ENCODE measurements around the gene TOGARAM1. TPM values are rescaled to one million over a fixed set of nuclear protein-coding genes. Genes with fewer than 3 reads are reported as not detected.

TOGARAM1 gene
- total and polyA plus RNA-seq, 2 donors (not counting 3 experiments of a cell fraction or from before 2014, with no cell fraction given): 4.2 to 13.8 TPM

DNA sequence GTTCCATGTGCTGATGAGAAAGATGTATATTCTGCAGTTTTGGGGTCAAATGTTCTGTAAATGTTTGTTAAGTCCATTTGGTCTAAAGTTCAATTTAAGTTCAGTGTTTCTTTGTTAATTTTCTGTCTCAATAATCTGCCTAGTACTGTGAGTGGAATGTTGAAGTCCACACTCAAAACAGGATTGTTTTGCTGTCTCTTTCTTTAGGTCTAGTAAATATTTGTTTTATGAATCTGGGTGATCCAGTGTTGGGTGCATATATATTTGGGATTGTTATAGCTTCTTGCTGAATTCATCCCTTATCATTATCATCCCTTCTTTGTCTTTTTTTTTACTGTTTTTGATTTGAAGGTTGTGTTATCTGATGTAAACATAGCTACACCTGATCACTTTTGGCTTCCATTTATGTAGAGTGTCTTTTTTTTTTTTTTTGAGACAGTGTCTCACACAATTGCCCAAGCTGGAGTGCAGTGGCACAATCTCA, 95.9 kb downstream of the TOGARAM1 start:
- FAIRE-seq (no peak), DNase-seq (ENCODE audit: low read depth, low spot score) (no peak)
- no peaks in the 10 kb centered on the region for H3K27me3 ChIP-seq (ENCODE audit: control insufficient read depth in 2 of 2, insufficient read depth in 2 of 2, low read length in 2 of 2)
- no TSS peak for BruUV-seq (replicated peaks)
- H4K20me1 ChIP-seq (replicated peaks; ENCODE audit: control insufficient read depth, extremely low read depth, insufficient read depth, low read length): no peaks in the 10 kb centered on the region
- H3K4me2 ChIP-seq (ENCODE audit: insufficient read depth, low read length): no peak overlapping the region
- CTCF ChIA-PET: interaction anchor here (0.7 to 2.0 kb wide), 3 partner anchors 8 to 32 kb away, joined by 3 to 4 read pairs (median 3); no protein-coding TSS in a partner anchor
- no peaks in the 10 kb centered on the region for H3K9me3 ChIP-seq (replicated peaks; ENCODE audit: control insufficient read depth, insufficient read depth, low read length)
- dilution Hi-C loops (cut with MboI; ENCODE audit: extremely low pct_ligation_motif_present, low sequenced_read_pairs) (no loop called here), intact Hi-C loops (cut with micrococcal nuclease) (no loop called here)
- H3K4me1 ChIP-seq (ENCODE audit: control insufficient read depth, extremely low read depth, insufficient read depth, low read length): no peaks in the 10 kb centered on the region
- H3K27ac ChIP-seq (ENCODE audit: insufficient read depth, low read depth, low read length): no peak overlapping the region
- no peak overlapping the region for H3K9ac ChIP-seq (replicated peaks; ENCODE audit: extremely low read depth, insufficient read depth, low read length)
- H3K4me3 ChIP-seq (replicated peaks in 1 of 3; ENCODE audit: insufficient read depth in 1 of 3, low read depth in 1 of 3, low read length in 3 of 3): no peak overlapping the region
- H3K36me3 ChIP-seq (ENCODE audit: control insufficient read depth in 2 of 2, extremely low read depth in 1 of 2, insufficient read depth in 2 of 2, low read length in 2 of 2): no peaks in the 10 kb centered on the region
- no peaks in the 10 kb centered on the region for H3K9me1 ChIP-seq (replicated peaks; ENCODE audit: control insufficient read depth, extremely low read depth, insufficient read depth, low read length)
- H2AFZ ChIP-seq (ENCODE audit: low read depth, low read length): no peak overlapping the region
- peaks cover 2% of the 10 kb centered on the region for H3K79me2 ChIP-seq (ENCODE audit: control insufficient read depth, insufficient read depth, low read length)
- TF ChIP-seq POLR2A (IDR thresholded peaks at IDR 0.05; ENCODE audit: low read depth, low read length) (no peak), POLR2AphosphoS5 (IDR thresholded peaks at IDR 0.05; ENCODE audit: insufficient read depth, low read depth, low read length) (no peak), EZH2 (IDR thresholded peaks at IDR 0.05; ENCODE audit: borderline replicate concordance, low read depth, low read length, severe bottlenecking) (no peak)
- TF ChIP-seq, protein P1, sequence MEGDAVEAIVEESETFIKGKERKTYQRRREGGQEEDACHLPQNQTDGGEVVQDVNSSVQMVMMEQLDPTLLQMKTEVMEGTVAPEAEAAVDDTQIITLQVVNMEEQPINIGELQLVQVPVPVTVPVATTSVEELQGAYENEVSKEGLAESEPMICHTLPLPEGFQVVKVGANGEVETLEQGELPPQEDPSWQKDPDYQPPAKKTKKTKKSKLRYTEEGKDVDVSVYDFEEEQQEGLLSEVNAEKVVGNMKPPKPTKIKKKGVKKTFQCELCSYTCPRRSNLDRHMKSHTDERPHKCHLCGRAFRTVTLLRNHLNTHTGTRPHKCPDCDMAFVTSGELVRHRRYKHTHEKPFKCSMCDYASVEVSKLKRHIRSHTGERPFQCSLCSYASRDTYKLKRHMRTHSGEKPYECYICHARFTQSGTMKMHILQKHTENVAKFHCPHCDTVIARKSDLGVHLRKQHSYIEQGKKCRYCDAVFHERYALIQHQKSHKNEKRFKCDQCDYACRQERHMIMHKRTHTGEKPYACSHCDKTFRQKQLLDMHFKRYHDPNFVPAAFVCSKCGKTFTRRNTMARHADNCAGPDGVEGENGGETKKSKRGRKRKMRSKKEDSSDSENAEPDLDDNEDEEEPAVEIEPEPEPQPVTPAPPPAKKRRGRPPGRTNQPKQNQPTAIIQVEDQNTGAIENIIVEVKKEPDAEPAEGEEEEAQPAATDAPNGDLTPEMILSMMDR (IDR thresholded peaks at IDR 0.05; ENCODE audit: extremely low read depth in 1 of 2, insufficient read depth in 1 of 2, low read depth in 1 of 2, low read length in 2 of 2): no peak
- POLR2A ChIA-PET: no interaction called here

GRCh38 chr14:45060551-45060950, 98.6 kb downstream of the TOGARAM1 start:
- H3K4me3 ChIP-seq (replicated peaks in 1 of 3; ENCODE audit: insufficient read depth in 1 of 3, low read depth in 1 of 3, low read length in 3 of 3): no peak overlapping the region
- BruUV-seq (replicated peaks): no TSS peak
- dilution Hi-C loops (cut with MboI; ENCODE audit: extremely low pct_ligation_motif_present, low sequenced_read_pairs) (no loop called here), intact Hi-C loops (cut with micrococcal nuclease) (no loop called here)
- no peaks in the 10 kb centered on the region for H3K9me1 ChIP-seq (replicated peaks; ENCODE audit: control insufficient read depth, extremely low read depth, insufficient read depth, low read length)
- POLR2A ChIA-PET: no interaction called here
- no peak overlapping the region for H3K9ac ChIP-seq (replicated peaks; ENCODE audit: extremely low read depth, insufficient read depth, low read length)
- H3K9me3 ChIP-seq (replicated peaks; ENCODE audit: control insufficient read depth, insufficient read depth, low read length): no peaks in the 10 kb centered on the region
- no peaks in the 10 kb centered on the region for H3K36me3 ChIP-seq (ENCODE audit: control insufficient read depth in 2 of 2, extremely low read depth in 1 of 2, insufficient read depth in 2 of 2, low read length in 2 of 2)
- no peak for DNase-seq (ENCODE audit: low read depth, low spot score)
- H3K4me1 ChIP-seq (ENCODE audit: control insufficient read depth, extremely low read depth, insufficient read depth, low read length): no peaks in the 10 kb centered on the region
- H4K20me1 ChIP-seq (replicated peaks; ENCODE audit: control insufficient read depth, extremely low read depth, insufficient read depth, low read length): no peaks in the 10 kb centered on the region
- H3K27me3 ChIP-seq (ENCODE audit: control insufficient read depth in 2 of 2, insufficient read depth in 2 of 2, low read length in 2 of 2): no peaks in the 10 kb centered on the region
- H3K4me2 ChIP-seq (ENCODE audit: insufficient read depth, low read length): no peak overlapping the region
- TF ChIP-seq MYC (IDR thresholded peaks at IDR 0.05; ENCODE audit: low read depth, low read length) (no peak), POLR2A (IDR thresholded peaks at IDR 0.05; ENCODE audit: low read depth, low read length) (no peak), JUN (IDR thresholded peaks at IDR 0.05; ENCODE audit: borderline replicate concordance, insufficient read depth, insufficient read length, low read depth) (no peak), EZH2 (IDR thresholded peaks at IDR 0.05; ENCODE audit: borderline replicate concordance, low read depth, low read length, severe bottlenecking) (no peak), FOS (IDR thresholded peaks at IDR 0.05; ENCODE audit: borderline replicate concordance, insufficient read depth, low read length) (no peak), POLR2AphosphoS5 (IDR thresholded peaks at IDR 0.05; ENCODE audit: insufficient read depth, low read depth, low read length) (no peak), GATA2 (IDR thresholded peaks at IDR 0.05; ENCODE audit: insufficient read depth, insufficient read length, low read depth, low read length) (no peak), MAX (IDR thresholded peaks at IDR 0.05; ENCODE audit: insufficient read depth, insufficient read length) (no peak)
- TF ChIP-seq, protein P1 (IDR thresholded peaks at IDR 0.05; ENCODE audit: extremely low read depth in 1 of 2, insufficient read depth in 1 of 2, low read depth in 1 of 2, low read length in 2 of 2): no peak
- H3K27ac ChIP-seq (ENCODE audit: insufficient read depth, low read depth, low read length): no peak overlapping the region
- H2AFZ ChIP-seq (ENCODE audit: low read depth, low read length): no peak overlapping the region
- peaks cover 3% of the 10 kb centered on the region for H3K79me2 ChIP-seq (ENCODE audit: control insufficient read depth, insufficient read depth, low read length)
- CTCF ChIA-PET: no interaction called here
- no peak for FAIRE-seq

All from endothelial cell of umbilical vein (primary cell).